ENCODE results near the gene DCDC2C.
A peak's percentile ranks its signal among the peaks of the same experiment; 100 is the strongest.
"Not testable (repeated sequence)": the region's sequence is repeated elsewhere in the genome, so short reads cannot be mapped to it uniquely, and the experiment has no call there.

The DCDC2C gene

GRCh38 chr2:3771576-3771975, 68.2 kb downstream of the DCDC2C start:
- no peak for DNase-seq (ENCODE audit: low read depth in 3 of 3)

- DNase-seq (ENCODE audit: low read depth in 3 of 3) = no peak
Observed at GRCh38 chr2:3774336-3774735, 71.0 kb downstream of the DCDC2C start.

- DNase-seq (ENCODE audit: low read depth in 3 of 3) = no peak
Observed at GRCh38 chr2:3776311-3776710, 72.9 kb downstream of the DCDC2C start.

- DNase-seq (ENCODE audit: low read depth in 3 of 3) = no peak
Observed at GRCh38 chr2:3777966-3778365, 74.6 kb downstream of the DCDC2C start.

GRCh38 chr2:3778851-3779495, 75.6 kb downstream of the DCDC2C start:
- no peak for DNase-seq (ENCODE audit: low read depth in 3 of 3)

GRCh38 chr2:3779496-3780049, 76.2 kb downstream of the DCDC2C start:
- DNase-seq (ENCODE audit: low read depth in 3 of 3) = no peak

GRCh38 chr2:3780477-3781402, 77.4 kb downstream of the DCDC2C start:
- DNase-seq (ENCODE audit: low read depth in 3 of 3) = peak; percentile 5 to 13 (median 10)

- DNase-seq (ENCODE audit: low read depth in 3 of 3) = no peak
Observed at GRCh38 chr2:3784731-3785130, 81.4 kb downstream of the DCDC2C start.

- no peak for DNase-seq (ENCODE audit: low read depth in 3 of 3)
Observed at GRCh38 chr2:3785220-3785889, 82.0 kb downstream of the DCDC2C start.

- no peak for DNase-seq (ENCODE audit: low read depth in 3 of 3)
Observed at GRCh38 chr2:3785890-3786273, 82.5 kb downstream of the DCDC2C start.

GRCh38 chr2:3787768-3788167, 84.4 kb downstream of the DCDC2C start:
- no peak for DNase-seq (ENCODE audit: low read depth in 3 of 3)

- DNase-seq (ENCODE audit: low read depth in 3 of 3) = no peak
Observed at GRCh38 chr2:3789256-3789655, 85.9 kb downstream of the DCDC2C start.

- DNase-seq (ENCODE audit: low read depth in 3 of 3) = no peak
Observed at GRCh38 chr2:3793249-3793648, 89.9 kb downstream of the DCDC2C start.

GRCh38 chr2:3801506-3801905, 98.1 kb downstream of the DCDC2C start:
- DNase-seq (ENCODE audit: low read depth in 3 of 3) = no peak

GRCh38 chr2:3805201-3805939, 102.0 kb downstream of the DCDC2C start:
- no peak for DNase-seq (ENCODE audit: low read depth in 3 of 3)

- DNase-seq (ENCODE audit: low read depth in 3 of 3) = no peak
Observed at GRCh38 chr2:3806168-3806567, 102.8 kb downstream of the DCDC2C start.

- no peak for DNase-seq (ENCODE audit: low read depth in 3 of 3)
Observed at GRCh38 chr2:3806730-3807129, 103.4 kb downstream of the DCDC2C start.

- no peak for DNase-seq (ENCODE audit: low read depth in 3 of 3)
Observed at GRCh38 chr2:3807853-3808252, 104.5 kb downstream of the DCDC2C start.

GRCh38 chr2:3814706-3815245, 111.4 kb downstream of the DCDC2C start:
- DNase-seq (ENCODE audit: low read depth in 3 of 3) = no peak

GRCh38 chr2:3817144-3817543, 113.8 kb downstream of the DCDC2C start:
- not testable (repeated sequence) for DNase-seq (ENCODE audit: low read depth in 3 of 3)

- DNase-seq (ENCODE audit: low read depth in 3 of 3) = no peak
Observed at GRCh38 chr2:3823748-3824147, 120.4 kb downstream of the DCDC2C start.

Data from stimulated activated CD4-positive, alpha-beta T cell treated with anti-CD3 and anti-CD28 coated beads, TNF-alpha, amount 100 ng/mL, for 4 hours (primary cell).